G401 (cell line): ENCODE results near the gene SERPINB5. TPM values are rescaled to one million over a fixed set of nuclear protein-coding genes. Genes with fewer than 3 reads are reported as not detected.
"Not testable (repeated sequence)": the region's sequence is repeated elsewhere in the genome, so short reads cannot be mapped to it uniquely, and the experiment has no call there.

Source experiments
- DNase-seq: peaks from one replicate; pipeline ENCODE4 v3.0.0-alpha.2; 2015; ENCODE audit warnings: low spot score
- in situ Hi-C: cut with HindIII; loops from 2 replicates; pipeline ENCODE4 v1.10.0; 2016; ENCODE audit warnings: low sequenced_read_pairs, mixed read lengths
- total RNA-seq: library from RNA; depleted of rRNA; stranded (reverse); fragments of >200 nt; shearing (Covaris generic); gene quantifications from 2 replicates; pipeline ENCODE4 v1.2.3, GENCODE V29; 2014; rRNA removed

The SERPINB5 gene
- total RNA-seq: not detected in 2 replicates

DNA sequence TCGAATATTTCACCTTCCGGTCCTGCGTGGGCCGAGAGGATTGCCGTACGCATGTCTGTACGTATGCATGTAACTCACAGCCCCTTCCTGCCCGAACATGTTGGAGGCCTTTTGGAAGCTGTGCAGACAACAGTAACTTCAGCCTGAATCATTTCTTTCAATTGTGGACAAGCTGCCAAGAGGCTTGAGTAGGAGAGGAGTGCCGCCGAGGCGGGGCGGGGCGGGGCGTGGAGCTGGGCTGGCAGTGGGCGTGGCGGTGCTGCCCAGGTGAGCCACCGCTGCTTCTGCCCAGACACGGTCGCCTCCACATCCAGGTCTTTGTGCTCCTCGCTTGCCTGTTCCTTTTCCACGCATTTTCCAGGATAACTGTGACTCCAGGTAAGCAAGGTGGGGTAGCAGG lies at the start of gene SERPINB5:
SERPINB5 (plus strand) TSS at position 291 of the 400 bp plus-strand sequence. CDS start 7,471 bp downstream, outside the sequence.
- DNase-seq: no peak
- in situ Hi-C loops: no loop called here

DNA sequence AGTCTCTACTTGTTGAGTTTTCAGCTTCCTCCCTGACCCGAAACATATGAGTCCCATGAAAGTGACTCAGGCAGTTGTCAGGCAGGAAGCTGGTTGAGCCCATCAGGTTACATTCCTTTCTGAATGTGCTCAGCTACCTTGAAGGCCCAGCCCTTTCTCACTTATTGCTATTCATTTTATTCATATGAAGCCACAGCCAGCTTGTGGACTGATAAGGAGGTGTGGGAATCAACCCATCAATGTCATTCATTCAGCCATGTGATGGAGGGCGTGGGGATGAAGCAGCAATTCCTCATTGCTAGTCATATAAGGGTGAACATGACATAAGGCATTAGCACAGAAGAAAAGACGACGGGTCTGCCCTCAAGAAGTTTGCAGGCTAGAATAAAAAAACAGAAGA lies 49.2 kb upstream of the SERPINB5 start:
- in situ Hi-C loops: no loop called here
- no peak for DNase-seq

DNA sequence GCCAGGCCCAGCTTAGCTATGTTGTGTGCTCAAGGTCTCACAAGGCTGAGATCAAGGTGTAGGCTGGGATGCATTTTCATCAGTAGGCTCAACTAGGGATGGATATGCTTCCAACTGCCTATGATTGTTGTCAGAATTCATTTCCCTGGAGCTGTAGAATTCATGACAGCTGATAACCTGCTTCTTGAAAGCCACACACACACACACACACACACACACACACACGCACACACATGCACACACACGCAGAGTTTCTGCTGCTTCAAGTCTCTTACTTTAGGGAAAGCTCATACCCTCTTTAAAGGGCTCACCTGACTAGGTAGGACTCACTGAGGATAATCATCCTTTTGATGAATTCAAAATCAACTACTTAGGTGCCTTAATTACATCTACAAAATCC lies 46.2 kb upstream of the SERPINB5 start:
- in situ Hi-C loops: no loop called here

GRCh38 chr18:63431180-63431579 lies 45.6 kb upstream of the SERPINB5 start:
- in situ Hi-C loops: no loop called here
- DNase-seq: no peak

More for the DNA sequence above, 46.2 kb upstream of the SERPINB5 start:
- no peak for DNase-seq

- DNase-seq: no peak
- in situ Hi-C loops: no loop called here
These were observed 43.4 kb upstream of the SERPINB5 start for GRCh38 chr18:63433334-63433866.

DNA sequence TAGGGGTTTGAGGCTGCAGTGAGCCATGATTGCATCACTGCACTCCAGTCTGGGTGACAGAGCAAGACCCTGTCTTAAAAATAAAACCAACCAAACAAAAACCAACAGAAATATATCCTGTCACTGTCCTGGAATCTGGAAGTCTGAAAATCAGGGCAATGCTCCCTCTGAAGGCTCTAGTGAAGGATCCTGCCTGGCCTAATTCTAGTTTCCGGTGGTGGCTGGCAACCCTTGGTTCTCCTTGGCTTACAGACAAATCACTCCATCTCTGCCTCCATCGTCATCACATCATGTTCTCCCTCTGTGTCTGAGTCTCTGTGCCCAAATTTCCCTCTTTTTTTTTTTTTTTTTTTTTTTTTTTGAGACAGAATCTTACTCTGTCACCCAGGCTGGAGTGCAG lies 38.6 kb upstream of the SERPINB5 start:
- peak; percentile 41 for DNase-seq

GRCh38 chr18:63439334-63439733 lies 37.4 kb upstream of the SERPINB5 start:
- peak; percentile 79 for DNase-seq
- in situ Hi-C loops: no loop called here

More for the DNA sequence above, 38.6 kb upstream of the SERPINB5 start:
- in situ Hi-C loops: no loop called here

- in situ Hi-C loops: no loop called here
- DNase-seq: no peak
These were observed 36.5 kb upstream of the SERPINB5 start for GRCh38 chr18:63440219-63440618.

GRCh38 chr18:63440881-63441280 lies 35.9 kb upstream of the SERPINB5 start:
- in situ Hi-C loops: no loop called here
- no peak for DNase-seq

DNA sequence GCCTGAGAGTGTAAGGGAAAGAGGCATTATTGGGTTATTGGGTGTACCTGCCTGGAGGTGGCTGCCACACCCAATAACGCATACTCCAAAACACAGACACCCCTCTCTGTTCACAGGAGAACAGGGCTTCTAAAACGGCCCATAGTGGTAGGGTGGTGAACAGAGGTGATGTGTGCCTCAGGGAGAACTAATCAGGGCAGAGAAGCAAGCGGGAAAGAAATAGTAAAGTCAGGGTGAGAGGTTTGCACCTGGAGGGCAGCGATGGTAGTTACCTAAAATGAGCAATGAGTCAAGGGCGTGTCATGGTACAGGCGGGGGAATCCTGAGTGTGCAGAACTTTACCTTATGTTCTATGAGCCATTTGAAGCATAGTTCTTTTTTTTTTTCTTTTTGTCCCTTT lies 32.9 kb upstream of the SERPINB5 start:
- DNase-seq: no peak
- in situ Hi-C loops: no loop called here

GRCh38 chr18:63444580-63444979 lies 32.2 kb upstream of the SERPINB5 start:
- in situ Hi-C loops: no loop called here

GRCh38 chr18:63445037-63445436 lies 31.7 kb upstream of the SERPINB5 start:
- DNase-seq: no peak
- in situ Hi-C loops: no loop called here

More at GRCh38 chr18:63444580-63444979, 32.2 kb upstream of the SERPINB5 start:
- DNase-seq: no peak

GRCh38 chr18:63446266-63446665 lies 30.5 kb upstream of the SERPINB5 start:
- DNase-seq: no peak
- in situ Hi-C loops: no loop called here

DNA sequence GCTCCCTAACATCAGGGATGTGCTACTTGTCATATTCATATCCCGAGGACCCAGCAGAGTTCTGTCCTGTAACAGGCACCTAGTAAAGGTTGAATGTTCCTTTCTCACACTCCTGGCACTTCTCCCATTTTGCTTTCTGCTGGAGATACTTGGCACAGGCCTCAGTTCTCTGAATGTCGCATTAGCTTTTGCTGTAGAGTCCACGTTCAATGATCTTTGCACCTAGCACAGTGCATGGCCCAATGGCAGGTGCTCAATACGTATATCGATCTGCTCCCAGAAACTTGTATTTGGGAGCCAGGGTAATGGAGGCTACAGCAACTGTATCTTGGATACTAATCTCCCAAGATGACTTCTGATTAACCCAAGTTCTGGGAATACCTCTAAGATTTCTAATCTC lies 29.7 kb upstream of the SERPINB5 start:
- DNase-seq: no peak
- in situ Hi-C loops: no loop called here

DNA sequence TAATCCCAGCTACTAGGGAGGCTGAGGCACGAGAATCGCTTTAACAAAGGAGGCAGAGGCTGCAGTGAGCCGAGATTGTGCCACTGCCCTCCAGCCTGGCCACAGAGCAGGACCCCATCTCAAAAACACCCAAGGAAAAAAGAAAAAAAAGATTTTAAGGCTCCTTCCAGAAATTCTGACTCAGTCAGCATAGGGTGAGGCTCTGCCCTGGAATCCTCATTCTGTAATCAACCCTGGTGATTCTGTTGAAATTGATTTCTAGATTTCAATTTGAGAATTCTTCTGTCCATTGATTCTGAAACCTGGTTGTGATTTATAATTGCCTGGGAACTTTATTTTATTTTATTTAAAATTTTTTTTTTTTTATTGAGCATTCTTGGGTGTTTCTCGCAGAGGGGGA lies 27.3 kb upstream of the SERPINB5 start:
- DNase-seq: no peak
- in situ Hi-C loops: no loop called here

DNA sequence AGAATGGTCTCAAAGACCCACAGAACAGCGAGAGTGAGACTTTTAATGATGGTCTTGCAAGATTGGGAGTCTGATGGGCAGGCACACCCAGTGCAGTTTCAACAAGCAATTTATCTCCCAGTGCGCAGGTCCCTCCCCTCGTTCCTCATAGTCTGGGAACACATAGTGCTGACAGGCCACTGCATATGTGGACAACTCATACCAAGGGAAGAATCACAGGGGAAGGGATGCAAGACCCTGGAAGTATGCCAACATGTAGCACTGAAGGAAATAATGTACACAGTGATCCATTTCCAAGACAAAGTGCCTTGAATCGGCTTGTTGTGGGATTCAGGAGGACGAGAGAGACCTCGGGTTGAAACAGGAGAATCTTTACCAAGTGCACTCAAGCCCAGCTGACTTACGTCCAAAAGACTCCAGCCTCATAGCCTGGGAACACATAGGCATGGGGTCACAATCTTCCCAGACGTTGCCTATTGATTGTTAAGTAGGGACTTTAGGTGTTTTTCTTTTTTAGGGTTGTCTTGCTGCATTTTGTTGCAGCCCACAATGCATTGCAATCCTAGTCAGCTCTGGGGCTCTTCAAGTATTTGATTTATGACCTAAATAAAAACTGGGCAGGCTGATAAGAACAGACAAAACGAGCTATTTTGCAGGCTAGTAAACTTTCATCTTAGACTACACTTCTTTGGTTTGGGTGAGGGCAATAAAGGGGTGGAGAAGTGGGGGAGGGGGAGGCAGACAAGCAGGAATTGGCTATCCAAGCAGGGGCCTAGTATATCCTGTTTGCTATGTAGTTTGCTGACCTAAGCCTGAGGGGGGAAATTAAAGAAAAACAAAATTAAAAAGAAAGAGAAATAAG lies 24.7 kb upstream of the SERPINB5 start:
- in situ Hi-C loops: no loop called here
- no peak for DNase-seq

DNA sequence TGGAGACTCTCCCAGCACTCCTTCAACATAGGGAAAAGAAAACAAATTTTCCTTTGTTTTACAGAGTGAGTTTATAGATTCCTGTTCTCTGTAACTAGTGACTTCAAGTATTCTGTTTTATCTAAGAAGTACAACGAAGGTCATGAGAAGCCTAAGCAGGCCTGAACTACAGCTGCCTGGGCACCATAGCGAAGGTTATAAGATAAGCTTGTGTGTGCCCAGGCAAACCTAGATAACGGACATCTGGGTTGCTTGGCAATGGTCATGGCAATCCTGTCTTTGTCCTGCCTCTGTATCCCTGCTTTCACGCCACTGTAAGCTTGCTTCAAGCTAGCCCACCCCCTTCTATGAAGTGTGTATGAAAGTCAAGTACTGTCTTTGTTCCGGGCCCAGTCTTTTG lies 24.0 kb upstream of the SERPINB5 start:
- DNase-seq, in situ Hi-C loops: not testable (repeated sequence)

DNA sequence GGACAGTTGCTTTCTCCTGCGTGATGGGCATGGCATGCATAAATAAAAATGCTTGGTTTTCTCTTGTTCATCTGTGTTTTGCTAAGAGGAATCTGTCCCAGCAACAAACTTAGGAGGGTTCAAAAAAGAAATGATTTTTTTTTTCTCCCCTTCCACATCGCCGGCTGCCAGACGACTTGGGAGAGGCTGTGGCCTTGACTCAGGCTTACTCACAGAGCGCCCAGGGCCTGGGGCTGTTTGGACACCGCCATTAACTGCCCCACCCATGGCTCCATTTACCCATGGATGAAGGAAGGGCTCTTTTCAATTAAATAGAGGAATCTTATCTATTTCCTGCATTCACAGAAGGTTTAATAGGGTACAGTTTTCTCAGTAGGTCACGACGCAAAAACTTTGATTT lies 22.3 kb upstream of the SERPINB5 start:
- no peak for DNase-seq
- in situ Hi-C loops: no loop called here

DNA sequence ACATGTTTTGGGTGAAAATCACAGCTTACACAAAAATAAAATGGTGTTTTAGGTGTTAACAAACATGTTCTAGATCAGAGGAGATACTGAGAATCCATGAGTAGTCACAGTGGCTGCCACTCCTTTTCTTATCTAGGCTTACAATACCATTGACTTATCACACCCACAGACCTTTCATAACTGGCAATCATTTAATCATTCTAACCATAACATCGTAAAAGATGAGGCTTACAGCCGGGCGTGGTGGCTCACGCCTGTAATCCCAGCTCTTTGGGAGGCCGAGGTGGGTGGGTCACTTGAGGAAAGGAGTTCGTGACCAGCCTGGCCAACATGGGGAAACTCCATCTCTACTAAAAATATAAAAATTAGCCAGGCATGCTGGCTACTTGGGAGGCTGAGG lies 18.8 kb upstream of the SERPINB5 start:
- no peak for DNase-seq
- in situ Hi-C loops: no loop called here

- in situ Hi-C loops: no loop called here
- no peak for DNase-seq
These were observed 16.3 kb upstream of the SERPINB5 start for GRCh38 chr18:63460414-63460813.

- DNase-seq: no peak
- in situ Hi-C loops: no loop called here
These were observed 12.3 kb upstream of the SERPINB5 start for GRCh38 chr18:63464434-63464833.
